ENCODE results near the gene WBP1L.

The WBP1L gene

GRCh38 chr10:102800611-102801335 is 57.0 kb downstream of the WBP1L start:
- DNase-seq (ENCODE audit: low read depth) = no peak
- no peak for TF ChIP-seq CTCF (IDR thresholded peaks at IDR 0.05; ENCODE audit: control insufficient read depth, extremely low read depth, insufficient read depth)
- no peak overlapping the region for H3K4me3 ChIP-seq (ENCODE audit: low read depth, low read length)

- no peak overlapping the region for H3K4me3 ChIP-seq (ENCODE audit: low read depth, low read length)
- TF ChIP-seq CTCF (IDR thresholded peaks at IDR 0.05; ENCODE audit: control insufficient read depth, extremely low read depth, insufficient read depth) = no peak
- DNase-seq (ENCODE audit: low read depth) = no peak
Observed at GRCh38 chr10:102801496-102801895, 57.7 kb downstream of the WBP1L start.

GRCh38 chr10:102801978-102802377 is 58.2 kb downstream of the WBP1L start:
- H3K4me3 ChIP-seq (ENCODE audit: low read depth, low read length) = no peak overlapping the region
- no peak for TF ChIP-seq CTCF (IDR thresholded peaks at IDR 0.05; ENCODE audit: control insufficient read depth, extremely low read depth, insufficient read depth)
- DNase-seq (ENCODE audit: low read depth) = no peak

- no peak for DNase-seq (ENCODE audit: low read depth)
- no peak for TF ChIP-seq CTCF (IDR thresholded peaks at IDR 0.05; ENCODE audit: control insufficient read depth, extremely low read depth, insufficient read depth)
- H3K4me3 ChIP-seq (ENCODE audit: low read depth, low read length) = no peak overlapping the region
Observed at GRCh38 chr10:102802920-102803534, 59.3 kb downstream of the WBP1L start.

- no peak for DNase-seq (ENCODE audit: low read depth)
- no peak overlapping the region for H3K4me3 ChIP-seq (ENCODE audit: low read depth, low read length)
- TF ChIP-seq CTCF (IDR thresholded peaks at IDR 0.05; ENCODE audit: control insufficient read depth, extremely low read depth, insufficient read depth) = no peak
Observed at GRCh38 chr10:102804382-102805055, 60.8 kb downstream of the WBP1L start.

- no peak for TF ChIP-seq CTCF (IDR thresholded peaks at IDR 0.05; ENCODE audit: control insufficient read depth, extremely low read depth, insufficient read depth)
- DNase-seq (ENCODE audit: low read depth) = no peak
- no peak overlapping the region for H3K4me3 ChIP-seq (ENCODE audit: low read depth, low read length)
Observed at GRCh38 chr10:102808380-102808779, 64.6 kb downstream of the WBP1L start.
